ENCODE data around the gene FCRL3.

DNA sequence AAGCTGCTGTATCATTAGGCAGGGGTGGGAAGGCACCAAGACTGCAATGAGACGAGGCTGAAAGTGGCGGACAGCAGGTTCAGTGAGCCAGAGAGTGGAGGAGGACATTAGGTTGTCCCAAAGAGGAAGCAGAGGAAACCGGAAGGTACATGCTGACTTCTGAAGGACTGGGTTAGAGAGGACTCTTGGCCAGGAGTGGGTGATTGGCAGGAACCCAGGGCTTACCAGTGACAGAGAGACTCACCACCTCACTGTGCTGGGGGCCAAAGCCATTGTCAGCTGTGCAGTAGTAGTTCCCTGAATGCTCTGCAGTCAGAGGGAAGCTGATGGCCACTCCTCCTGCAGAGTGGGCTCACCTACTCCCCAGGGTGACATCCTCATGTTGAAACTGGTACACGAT, 60.8 kb downstream of the FCRL3 start:
- no peak for TF ChIP-seq NR3C1 (CRISPR knock-in tag; conservative IDR thresholded peaks at IDR 0.05; ENCODE audit: low read depth)
- no peak for TF ChIP-seq CTCF (IDR thresholded peaks at IDR 0.05)

Measured in WTC11 (cell line).